HFFc6 (cell line): Measurements from ENCODE around the gene TMEM190. TPM values are rescaled to one million over a fixed set of nuclear protein-coding genes. Genes with fewer than 3 reads are reported as not detected.
"Not testable (repeated sequence)": the region's sequence is repeated elsewhere in the genome, so short reads cannot be mapped to it uniquely, and the experiment has no call there.

ENCODE experiments used
- DNase-seq: peaks from one replicate; pipeline ENCODE4 v3.0.0-alpha.2; 2018
- H3K27ac Mint-ChIP-seq: 2 replicates; pipeline ENCODE4 v1.8.0; 2020; ENCODE audit warnings: mild to moderate bottlenecking, mixed read lengths
- H3K27me3 Mint-ChIP-seq: 2 replicates; pipeline ENCODE4 v1.8.0; 2021; ENCODE audit warnings: mild to moderate bottlenecking, moderate library complexity, mixed read lengths; ENCODE audit not compliant: insufficient read depth
- H3K36me3 Mint-ChIP-seq: 2 replicates; pipeline ENCODE4 v1.8.0; 2021; ENCODE audit warnings: low read depth, mixed read lengths
- H3K4me1 Mint-ChIP-seq: 2 replicates; pipeline ENCODE4 v1.8.0; 2020; ENCODE audit warnings: low read depth, mixed read lengths
- H3K4me3 Mint-ChIP-seq: 2 replicates; pipeline ENCODE4 v1.8.0; 2020; ENCODE audit warnings: mild to moderate bottlenecking, moderate library complexity, mixed read lengths
- H3K9me3 Mint-ChIP-seq: 2 replicates; pipeline ENCODE4 v1.8.0; 2020; ENCODE audit warnings: mild to moderate bottlenecking, mixed read lengths
- CTCF ChIP-seq: fragments of 200-600 bp; sonication (generic); IDR thresholded peaks from 2 replicates; pipeline ENCODE4 v1.5.0; 2021; ENCODE audit warnings: antibody characterized with exemption, mild to moderate bottlenecking
- long read RNA-seq: library from polyadenylated mRNA; unstranded; transcript quantifications from one replicate; pipeline ENCODE4 v2.0.0, GENCODE V29; 2019
- total RNA-seq, 6 experiments: library from RNA; stranded (reverse); fragmentation: NEBNext Ultra II Directional; extraction: Animal tissue kit (Norgen Biotek cat#: 25700); gene quantifications; 2 replicates in 1 of 6; 3 replicates in 5 of 6; pipeline ENCODE4 v1.2.3, GENCODE V29; 2021

TMEM190 gene
- total RNA-seq, result 1 to 10 TPM in 1 of 6 experiments, under 1 TPM in 2, not detected in 3; 0.33 to 1.1 (median 0.61) TPM
- long read RNA-seq, result 0 reads

- no peak for DNase-seq
- Mint-ChIP-seq H3K9me3 (no peaks in the 10 kb centered on the region), H3K4me1 (peaks cover 18% of the 10 kb centered on the region), H3K27ac (no peak within 1 kb of the TSS; the same call in 1 of the 2 replicates), H3K4me3 (no peak within 1 kb of the TSS), H3K27me3 (no peaks in the 10 kb centered on the region), H3K36me3 (no peaks in the 10 kb centered on the region)
- TF ChIP-seq CTCF, result no peak
Measured at GRCh38 chr19:55376241-55376933, at the start of gene TMEM190. TSS of gene TMEM190 (plus strand) at chr19:55376826. CDS start at chr19:55376854, 28 bp downstream.

GRCh38 chr19:55328774-55329318 is 47.8 kb upstream of the TMEM190 start:
- not testable (repeated sequence) for H3K36me3 Mint-ChIP-seq, H3K27me3 Mint-ChIP-seq, H3K27ac Mint-ChIP-seq, H3K4me3 Mint-ChIP-seq, DNase-seq, H3K9me3 Mint-ChIP-seq
- H3K4me1 Mint-ChIP-seq, result peaks cover 23% of the 10 kb centered on the region

GRCh38 chr19:55329791-55330190 is 46.8 kb upstream of the TMEM190 start:
- H3K9me3 Mint-ChIP-seq, H3K4me3 Mint-ChIP-seq, H3K27me3 Mint-ChIP-seq, H3K36me3 Mint-ChIP-seq, H3K27ac Mint-ChIP-seq, DNase-seq: not testable (repeated sequence)
- H3K4me1 Mint-ChIP-seq, result peaks cover 23% of the 10 kb centered on the region

GRCh38 chr19:55333870-55334269 is 42.8 kb upstream of the TMEM190 start:
- Mint-ChIP-seq H3K36me3 (no peaks in the 10 kb centered on the region), H3K4me3 (no peak overlapping the region), H3K27me3 (peaks cover 5% of the 10 kb centered on the region), H3K27ac (no peak overlapping the region), H3K9me3 (no peaks in the 10 kb centered on the region), H3K4me1 (peaks cover 15% of the 10 kb centered on the region)
- TF ChIP-seq CTCF, result no peak
- DNase-seq, result no peak

- Mint-ChIP-seq H3K27me3 (peaks cover 7% of the 10 kb centered on the region), H3K9me3 (no peaks in the 10 kb centered on the region), H3K36me3 (no peaks in the 10 kb centered on the region), H3K27ac (no peak overlapping the region), H3K4me3 (no peak overlapping the region; the same call in 1 of the 2 replicates), H3K4me1 (peaks cover 16% of the 10 kb centered on the region)
- peak; percentile 25 for DNase-seq
- no peak for TF ChIP-seq CTCF
Measured at GRCh38 chr19:55336101-55336500, 40.5 kb upstream of the TMEM190 start.

GRCh38 chr19:55339105-55339888 is 37.3 kb upstream of the TMEM190 start, which contains the start of gene KMT5C:
TSS of gene KMT5C (plus strand) at chr19:55339876. CDS start at chr19:55341937, 2,061 bp downstream.
- Mint-ChIP-seq H3K4me1 (peaks cover 23% of the 10 kb centered on the region), H3K9me3 (no peaks in the 10 kb centered on the region), H3K4me3 (peak within 1 kb of the TSS; percentile 91), H3K27ac (peak within 1 kb of the TSS; percentile 100), H3K27me3 (peaks cover 7% of the 10 kb centered on the region), H3K36me3 (no peaks in the 10 kb centered on the region)
- TF ChIP-seq CTCF, result peak; percentile 41; the same call in 1 of the 2 replicates
- peak; percentile 100 for DNase-seq
